MM.1S (cell line): ENCODE data around the gene GUCY1A2.

Experiments
- EZH2 ChIP-seq: fragments of 300-600 bp; sonication (generic); optimal IDR thresholded peaks from 2 replicates; pipeline ENCODE3; 2017; ENCODE audit warnings: low read depth, mild to moderate bottlenecking, antibody characterized with exemption, low read length, mixed read lengths
- EZH2phosphoT487 ChIP-seq: fragments of 300-600 bp; sonication (generic); IDR thresholded peaks from 2 replicates; pipeline ENCODE4 v1.6.1; 2018; ENCODE audit warnings: antibody characterized with exemption, low read length
- TF ChIP-seq, protein P1 (sequence below): fragments of 300-600 bp; sonication (generic); IDR thresholded peaks from 2 replicates; pipeline ENCODE4 v1.5.1; 2016; ENCODE audit warnings: antibody characterized with exemption, low read length, mixed read lengths

DNA sequence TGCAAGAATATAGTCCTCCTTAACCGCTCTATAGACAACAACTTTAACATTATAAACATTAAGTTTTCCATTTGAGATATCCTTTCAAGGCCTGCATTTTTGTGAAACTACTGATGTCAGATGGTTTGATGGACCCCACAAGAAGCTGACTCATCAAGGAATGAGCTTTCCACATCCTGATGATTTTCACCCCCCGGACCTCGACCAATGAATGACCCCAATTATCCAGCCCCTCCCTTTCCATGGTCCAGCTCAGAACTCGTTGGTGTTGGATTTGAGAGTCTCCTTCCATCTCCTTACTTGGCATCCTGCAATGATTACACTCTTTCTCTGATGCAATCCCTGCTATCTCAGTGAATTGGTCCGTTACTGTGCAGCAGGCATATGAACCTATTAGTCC is 31.8 kb upstream of the GUCY1A2 start:
- TF ChIP-seq EZH2 (no peak), EZH2phosphoT487 (no peak)
- TF ChIP-seq, protein P1, sequence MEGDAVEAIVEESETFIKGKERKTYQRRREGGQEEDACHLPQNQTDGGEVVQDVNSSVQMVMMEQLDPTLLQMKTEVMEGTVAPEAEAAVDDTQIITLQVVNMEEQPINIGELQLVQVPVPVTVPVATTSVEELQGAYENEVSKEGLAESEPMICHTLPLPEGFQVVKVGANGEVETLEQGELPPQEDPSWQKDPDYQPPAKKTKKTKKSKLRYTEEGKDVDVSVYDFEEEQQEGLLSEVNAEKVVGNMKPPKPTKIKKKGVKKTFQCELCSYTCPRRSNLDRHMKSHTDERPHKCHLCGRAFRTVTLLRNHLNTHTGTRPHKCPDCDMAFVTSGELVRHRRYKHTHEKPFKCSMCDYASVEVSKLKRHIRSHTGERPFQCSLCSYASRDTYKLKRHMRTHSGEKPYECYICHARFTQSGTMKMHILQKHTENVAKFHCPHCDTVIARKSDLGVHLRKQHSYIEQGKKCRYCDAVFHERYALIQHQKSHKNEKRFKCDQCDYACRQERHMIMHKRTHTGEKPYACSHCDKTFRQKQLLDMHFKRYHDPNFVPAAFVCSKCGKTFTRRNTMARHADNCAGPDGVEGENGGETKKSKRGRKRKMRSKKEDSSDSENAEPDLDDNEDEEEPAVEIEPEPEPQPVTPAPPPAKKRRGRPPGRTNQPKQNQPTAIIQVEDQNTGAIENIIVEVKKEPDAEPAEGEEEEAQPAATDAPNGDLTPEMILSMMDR: no peak
